Kidney (tissue), 14 donors: ENCODE results near the gene CD55. TPM values are rescaled to one million over a fixed set of nuclear protein-coding genes. Genes with fewer than 3 reads are reported as not detected.

Source experiments
- DNase-seq, 5 donors: peaks; one replicate each; pipeline ENCODE4 v3.0.0-alpha.2; 2013 to 2020
- FAIRE-seq: peaks from 2 replicates; lab custom pipeline; 2012; peaks lifted over from hg19 to GRCh38; lab: Jason Lieb, UNC
- H3K27ac ChIP-seq, 2 donors: one replicate each; pipeline ENCODE4 v1.7.0; 2013; ENCODE audit warnings: low read depth in 2 of 2, low read length in 2 of 2, inconsistent platforms in 1 of 2
- H3K27me3 ChIP-seq: one replicate; pipeline ENCODE4 v1.7.1; 2013; ENCODE audit warnings: low read length, inconsistent platforms; ENCODE audit not compliant: control insufficient read depth, insufficient read depth
- H3K36me3 ChIP-seq, 3 donors: one replicate each; pipeline versions ENCODE4 v1.7.0 to v1.7.1; 2013; ENCODE audit warnings: low read length in 3 of 3, control low read depth in 1 of 3, inconsistent platforms in 1 of 3; ENCODE audit not compliant: insufficient read depth in 3 of 3, control insufficient read depth in 2 of 3
- H3K4me1 ChIP-seq, 3 donors: one replicate each; pipeline versions ENCODE4 v1.7.0 to v1.7.1; 2013; ENCODE audit warnings: low read length in 3 of 3, inconsistent platforms in 1 of 3, low read depth in 1 of 3; ENCODE audit not compliant: control insufficient read depth in 2 of 3, insufficient read depth in 2 of 3
- H3K4me3 ChIP-seq, 3 donors: one replicate each; pipeline versions ENCODE4 v1.7.0 to v1.8.1; 2013; ENCODE audit warnings: low read length in 3 of 3, control low read depth in 1 of 3, inconsistent platforms in 1 of 3
- H3K9ac ChIP-seq, 3 donors: one replicate each; pipeline versions ENCODE4 v1.7.0 to v1.7.1; 2013; ENCODE audit warnings: low read length in 3 of 3, control low read depth in 1 of 3, inconsistent platforms in 1 of 3
- H3K9me3 ChIP-seq, 3 donors: one replicate each; pipeline versions ENCODE4 v1.7.0 to v1.7.1; 2013; ENCODE audit warnings: low read length in 3 of 3, control low read depth in 1 of 3, inconsistent platforms in 1 of 3; ENCODE audit not compliant: control insufficient read depth in 2 of 3, insufficient read depth in 1 of 3
- intact Hi-C: fragments of 100-400 bp; cut with DNase I; formaldehyde crosslinking; loops from one replicate; pipeline ENCODE4 v1.11.1; 2022
- polyA plus RNA-seq: library from polyadenylated mRNA; stranded (reverse); fragments of 350-450 nt; fragmentation: Illumina TruSeq; extraction: RNeasy Lipid Tissue Mini Kit (QIAGEN cat#74804); gene quantifications from one replicate; pipeline ENCODE4 v1.2.3, GENCODE V29; 2014; ENCODE audit warnings: low read depth, low replicate concordance; ENCODE audit not compliant: insufficient read depth
- total RNA-seq: library from RNA; stranded (reverse); fragmentation: NEBNext Ultra II Directional; extraction: Animal tissue kit (Norgen Biotek cat#: 25700); gene quantifications from one replicate; pipeline ENCODE4 v1.2.1, GENCODE V29; 2021
- TF ChIP-seq, protein P1 (sequence below): IDR thresholded peaks from 3 replicates; pipeline ENCODE4 v1.5.1; 2012; ENCODE audit warnings: mild to moderate bottlenecking, moderate library complexity, borderline replicate concordance; ENCODE audit not compliant: insufficient read depth; ENCODE audit errors: extremely low read depth
- donor health status: control.
- donor health status: control.
- donor health status: control.
- donor health status: control.
- donor health status: control.
- donor health status: DM: yes; HTN: yes; CAD: no.
- donor health status: Normal renal cell carcinoma (clear cell type).

CD55 gene
- total and polyA plus RNA-seq, 2 donors from 2014 or later, result 28.8 to 69.5 TPM

DNA sequence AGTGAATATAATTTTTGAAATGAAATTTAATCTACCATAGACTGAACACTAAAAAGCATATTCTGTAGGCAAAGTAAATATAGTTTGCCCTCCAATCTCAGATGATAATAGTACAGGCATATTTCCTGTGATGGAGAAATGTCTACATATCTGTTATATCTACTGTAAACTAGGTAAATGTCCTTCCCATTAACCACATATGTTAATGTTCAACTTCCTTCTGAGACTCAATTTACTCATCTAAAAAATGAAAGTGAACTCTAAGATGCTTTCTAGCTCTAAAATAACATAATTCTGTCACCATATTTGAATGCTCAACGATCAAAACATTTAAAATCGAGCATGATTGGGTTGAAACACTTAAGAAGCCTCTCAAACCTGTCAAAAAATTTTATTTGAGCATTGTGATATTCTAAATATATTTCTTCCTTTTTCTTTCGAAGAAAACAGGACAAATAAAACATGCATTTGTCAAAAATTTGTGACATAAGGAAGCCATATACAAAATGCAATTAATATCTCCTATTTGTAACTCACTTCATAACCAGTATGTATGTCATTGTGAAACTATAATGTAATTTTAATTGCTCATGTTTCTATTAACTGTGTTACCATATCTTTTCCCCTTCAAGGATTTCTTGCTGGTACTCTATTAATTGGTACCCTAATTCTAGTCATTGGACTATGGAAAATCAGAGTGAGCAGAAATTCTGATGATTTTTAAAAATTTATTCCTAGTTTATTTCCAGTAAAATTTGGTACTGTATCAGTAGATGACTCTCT lies 34.2 kb downstream of the CD55 start:
- Histone ChIP-seq H3K27ac (no peak overlapping the region), H3K4me3 (no peak overlapping the region), H3K36me3 (no peaks in the 10 kb centered on the region), H3K4me1 (no peaks in the 10 kb centered on the region), H3K9me3 (no peaks in the 10 kb centered on the region), H3K9ac (no peak overlapping the region), H3K27me3 (no peaks in the 10 kb centered on the region)
- intact Hi-C loops, result no loop called here
- no peak for DNase-seq
- no peak for FAIRE-seq
- TF ChIP-seq, protein P1, sequence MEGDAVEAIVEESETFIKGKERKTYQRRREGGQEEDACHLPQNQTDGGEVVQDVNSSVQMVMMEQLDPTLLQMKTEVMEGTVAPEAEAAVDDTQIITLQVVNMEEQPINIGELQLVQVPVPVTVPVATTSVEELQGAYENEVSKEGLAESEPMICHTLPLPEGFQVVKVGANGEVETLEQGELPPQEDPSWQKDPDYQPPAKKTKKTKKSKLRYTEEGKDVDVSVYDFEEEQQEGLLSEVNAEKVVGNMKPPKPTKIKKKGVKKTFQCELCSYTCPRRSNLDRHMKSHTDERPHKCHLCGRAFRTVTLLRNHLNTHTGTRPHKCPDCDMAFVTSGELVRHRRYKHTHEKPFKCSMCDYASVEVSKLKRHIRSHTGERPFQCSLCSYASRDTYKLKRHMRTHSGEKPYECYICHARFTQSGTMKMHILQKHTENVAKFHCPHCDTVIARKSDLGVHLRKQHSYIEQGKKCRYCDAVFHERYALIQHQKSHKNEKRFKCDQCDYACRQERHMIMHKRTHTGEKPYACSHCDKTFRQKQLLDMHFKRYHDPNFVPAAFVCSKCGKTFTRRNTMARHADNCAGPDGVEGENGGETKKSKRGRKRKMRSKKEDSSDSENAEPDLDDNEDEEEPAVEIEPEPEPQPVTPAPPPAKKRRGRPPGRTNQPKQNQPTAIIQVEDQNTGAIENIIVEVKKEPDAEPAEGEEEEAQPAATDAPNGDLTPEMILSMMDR, result no peak

DNA sequence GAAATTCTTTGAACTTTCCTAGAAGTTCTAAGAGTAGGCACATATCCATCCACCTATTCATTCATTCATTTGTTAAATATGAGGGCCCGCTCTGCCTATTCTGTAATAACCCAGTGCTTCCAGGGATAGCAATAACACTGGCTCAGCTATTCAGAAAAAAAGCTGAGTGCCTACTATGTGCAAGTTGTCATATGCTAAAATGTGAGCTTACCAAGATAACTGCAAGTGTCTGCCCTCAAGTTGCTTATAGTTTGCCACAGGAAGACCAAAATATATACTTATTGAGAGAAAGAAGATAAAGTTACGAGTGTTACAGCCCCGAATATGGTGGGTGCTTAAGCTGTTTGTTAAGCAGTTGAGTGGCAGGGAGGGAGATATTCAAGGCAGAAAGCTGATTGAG lies 39.6 kb downstream of the CD55 start:
- no peak overlapping the region for H3K27ac ChIP-seq
- no peak overlapping the region for H3K4me3 ChIP-seq
- H3K27me3 ChIP-seq, result no peaks in the 10 kb centered on the region
- DNase-seq (no peak), FAIRE-seq (no peak)
- peaks cover 0 to 4% (median 0%) of the 10 kb centered on the region in 3 donors for H3K36me3 ChIP-seq
- H3K9me3 ChIP-seq, result no peaks in the 10 kb centered on the region
- no peak overlapping the region for H3K9ac ChIP-seq
- TF ChIP-seq, protein P1, result no peak
- no peaks in the 10 kb centered on the region for H3K4me1 ChIP-seq
- intact Hi-C loops, result no loop called here

DNA sequence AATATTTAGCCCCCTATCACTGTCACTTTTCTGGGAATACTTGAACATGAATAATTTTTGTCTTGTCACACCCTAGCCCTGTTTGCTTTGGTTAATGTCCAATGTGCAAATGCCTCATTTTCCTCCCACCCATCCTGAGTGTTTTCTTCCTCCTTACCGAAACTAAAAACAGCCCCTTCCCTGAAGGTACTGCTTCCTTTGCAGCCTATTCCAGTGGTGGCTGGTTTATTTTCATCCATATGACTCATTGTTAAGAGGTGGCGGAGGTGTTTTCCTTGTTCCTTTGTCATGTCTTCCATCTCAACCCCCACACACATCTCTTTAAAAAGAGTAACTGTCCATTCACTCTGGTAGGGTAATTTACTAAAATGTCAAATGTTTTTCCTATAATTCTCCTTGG lies 40.4 kb downstream of the CD55 start:
- no peak overlapping the region for H3K27ac ChIP-seq
- intact Hi-C loops, result no loop called here
- TF ChIP-seq, protein P1, result no peak
- FAIRE-seq, result no peak
- H3K36me3 ChIP-seq, result peaks cover 0 to 4% (median 0%) of the 10 kb centered on the region in 3 donors
- no peaks in the 10 kb centered on the region for H3K27me3 ChIP-seq
- no peak overlapping the region for H3K9ac ChIP-seq
- no peak for DNase-seq
- H3K9me3 ChIP-seq, result no peaks in the 10 kb centered on the region
- no peaks in the 10 kb centered on the region for H3K4me1 ChIP-seq
- H3K4me3 ChIP-seq, result no peak overlapping the region
